GM19023 (cell line): Measurements from ENCODE around the gene GPER1.

Experiments used
- ATAC-seq: cut with Tn5 transposase; IDR thresholded peaks from one replicate; pipeline ENCODE4 v1.9.1; 2021; ENCODE audit warnings: mild to moderate bottlenecking, moderate library complexity; ENCODE audit not compliant: unreplicated experiment

GPER1 gene

GRCh38 chr7:1053816-1054370, 34.0 kb upstream of the GPER1 start:
- no peak for ATAC-seq

DNA sequence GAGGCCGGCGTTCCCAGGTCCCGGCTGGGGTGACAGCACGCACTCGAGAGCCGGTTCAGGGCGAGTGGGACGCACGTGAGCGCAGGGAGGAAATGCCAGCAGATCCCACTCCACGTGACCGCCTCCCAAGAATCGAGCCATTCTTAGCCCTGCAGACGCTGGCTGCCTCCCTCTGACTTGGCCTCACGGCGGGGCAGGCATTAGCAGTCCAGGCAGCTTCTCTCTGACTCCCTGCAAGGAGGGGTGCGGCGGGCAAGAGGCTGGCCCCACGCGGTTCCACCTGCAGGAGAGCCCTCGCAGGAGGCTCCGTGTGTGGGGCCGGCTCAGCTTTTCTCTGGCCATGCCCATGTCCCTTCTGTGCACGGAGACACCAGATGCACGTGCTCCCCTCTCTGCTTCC, 33.5 kb upstream of the GPER1 start:
- ATAC-seq, result no peak

DNA sequence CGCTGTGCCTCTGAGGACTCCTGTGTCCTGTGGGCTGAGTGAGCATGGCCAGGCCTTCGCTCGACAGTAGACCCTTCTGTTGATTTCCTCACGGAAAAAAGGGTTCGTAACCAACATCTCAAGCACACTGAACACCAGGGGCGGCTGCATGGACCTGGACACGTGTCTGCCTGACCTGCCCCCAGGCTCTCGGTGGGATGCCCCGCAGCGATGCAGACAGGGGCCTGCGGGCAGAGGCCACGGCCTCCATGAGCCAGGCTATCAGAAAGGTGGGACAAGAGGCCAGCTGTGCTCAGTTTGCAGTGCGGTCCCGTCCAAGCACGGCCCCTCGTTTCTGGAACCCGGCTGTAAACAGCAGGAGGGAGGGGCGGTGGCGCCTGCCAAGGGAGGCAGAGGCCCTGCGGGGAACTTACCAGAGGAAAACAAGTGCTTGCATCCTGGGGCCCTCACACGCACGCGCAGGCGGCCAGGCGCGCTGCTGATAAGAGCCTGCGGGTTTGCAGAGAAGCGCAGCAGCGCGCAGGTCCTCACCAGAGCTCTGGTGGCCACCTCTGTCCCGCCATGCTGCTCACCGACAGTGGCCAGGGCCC, 33.0 kb upstream of the GPER1 start:
- ATAC-seq, result no peak

DNA sequence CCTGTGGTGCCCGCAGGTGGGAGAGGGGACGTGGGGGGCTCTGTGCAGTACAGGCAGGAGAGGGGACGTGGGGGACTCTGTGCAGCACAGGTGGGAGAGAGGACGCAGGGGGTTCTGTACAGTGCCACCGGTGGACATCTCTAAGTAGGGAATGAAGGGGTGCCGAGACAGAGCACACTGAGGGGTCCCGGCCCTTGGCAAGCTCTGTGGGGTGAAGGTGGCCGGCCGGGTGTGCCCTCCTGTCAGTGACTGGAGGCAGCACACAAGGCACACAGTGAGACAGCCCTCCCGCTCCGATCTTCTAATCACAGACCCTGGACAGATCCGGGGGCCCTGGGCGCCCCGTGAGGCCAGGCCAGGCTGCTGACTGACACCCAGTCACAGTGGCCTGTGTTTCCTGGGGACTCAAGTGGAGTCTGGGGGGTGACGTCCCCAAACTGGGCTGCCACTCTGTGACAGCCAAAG, 32.4 kb upstream of the GPER1 start:
- ATAC-seq, result no peak

DNA sequence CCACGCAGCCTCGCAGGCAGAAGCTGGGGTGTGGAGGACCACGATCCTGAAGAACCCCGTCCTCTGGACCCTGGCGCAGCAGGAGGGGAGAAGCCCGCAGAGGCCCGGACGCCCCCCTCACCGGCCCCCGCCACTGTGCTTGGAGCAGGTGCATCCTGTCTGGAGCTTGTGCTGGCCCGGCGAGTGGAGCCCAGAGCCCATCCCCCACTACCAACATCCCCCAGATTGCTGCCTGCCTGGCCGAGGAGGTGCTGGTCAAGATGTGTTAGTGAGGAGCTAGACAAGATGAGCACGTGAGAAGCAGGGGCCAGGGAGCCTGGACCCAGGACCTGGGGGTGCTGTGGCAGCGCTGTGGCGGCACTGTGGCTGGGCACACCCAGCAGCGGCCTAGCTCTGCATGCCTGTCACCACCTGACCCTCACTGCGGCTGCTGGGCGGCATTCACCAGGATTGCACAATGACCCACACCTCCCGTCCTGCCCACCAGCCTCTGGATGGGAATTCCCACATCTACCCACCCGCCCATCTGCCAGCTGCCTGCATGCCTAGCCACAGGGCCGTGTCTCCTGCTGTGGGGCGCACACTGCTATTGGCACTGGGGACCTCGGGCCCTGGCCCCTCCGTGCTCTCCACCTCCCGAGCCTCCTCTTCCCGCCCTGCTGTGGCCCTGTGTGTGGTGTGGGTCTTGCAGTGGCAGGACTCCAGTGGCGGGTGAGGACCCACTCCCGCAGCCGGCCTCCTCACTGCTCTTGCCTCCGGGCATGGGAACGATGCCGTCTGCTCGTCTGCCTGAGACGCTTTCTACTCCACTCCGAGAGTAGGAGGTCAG, 31.7 kb upstream of the GPER1 start:
- no peak for ATAC-seq

GRCh38 chr7:1056785-1057410, 31.0 kb upstream of the GPER1 start:
- no peak for ATAC-seq

DNA sequence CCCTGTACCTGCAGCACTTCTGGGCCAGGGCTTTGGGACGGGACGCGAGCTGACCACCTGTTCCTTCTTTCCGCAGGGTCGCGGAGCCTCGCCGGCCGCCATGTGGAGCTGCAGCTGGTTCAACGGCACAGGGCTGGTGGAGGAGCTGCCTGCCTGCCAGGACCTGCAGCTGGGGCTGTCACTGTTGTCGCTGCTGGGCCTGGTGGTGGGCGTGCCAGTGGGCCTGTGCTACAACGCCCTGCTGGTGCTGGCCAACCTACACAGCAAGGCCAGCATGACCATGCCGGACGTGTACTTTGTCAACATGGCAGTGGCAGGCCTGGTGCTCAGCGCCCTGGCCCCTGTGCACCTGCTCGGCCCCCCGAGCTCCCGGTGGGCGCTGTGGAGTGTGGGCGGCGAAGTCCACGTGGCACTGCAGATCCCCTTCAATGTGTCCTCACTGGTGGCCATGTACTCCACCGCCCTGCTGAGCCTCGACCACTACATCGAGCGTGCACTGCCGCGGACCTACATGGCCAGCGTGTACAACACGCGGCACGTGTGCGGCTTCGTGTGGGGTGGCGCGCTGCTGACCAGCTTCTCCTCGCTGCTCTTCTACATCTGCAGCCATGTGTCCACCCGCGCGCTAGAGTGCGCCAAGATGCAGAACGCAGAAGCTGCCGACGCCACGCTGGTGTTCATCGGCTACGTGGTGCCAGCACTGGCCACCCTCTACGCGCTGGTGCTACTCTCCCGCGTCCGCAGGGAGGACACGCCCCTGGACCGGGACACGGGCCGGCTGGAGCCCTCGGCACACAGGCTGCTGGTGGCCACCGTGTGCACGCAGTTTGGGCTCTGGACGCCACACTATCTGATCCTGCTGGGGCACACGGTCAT, 30.3 kb upstream of the GPER1 start:
- ATAC-seq, result no peak

- no peak for ATAC-seq
These were observed 29.6 kb upstream of the GPER1 start for GRCh38 chr7:1058311-1058710.

- no peak for ATAC-seq
These were observed 29.1 kb upstream of the GPER1 start for GRCh38 chr7:1058821-1059199.

GRCh38 chr7:1059200-1060091, 28.5 kb upstream of the GPER1 start:
- no peak for ATAC-seq

- no peak for ATAC-seq
These were observed 27.4 kb upstream of the GPER1 start for GRCh38 chr7:1060315-1061072.

GRCh38 chr7:1061180-1061579, 26.7 kb upstream of the GPER1 start:
- no peak for ATAC-seq

DNA sequence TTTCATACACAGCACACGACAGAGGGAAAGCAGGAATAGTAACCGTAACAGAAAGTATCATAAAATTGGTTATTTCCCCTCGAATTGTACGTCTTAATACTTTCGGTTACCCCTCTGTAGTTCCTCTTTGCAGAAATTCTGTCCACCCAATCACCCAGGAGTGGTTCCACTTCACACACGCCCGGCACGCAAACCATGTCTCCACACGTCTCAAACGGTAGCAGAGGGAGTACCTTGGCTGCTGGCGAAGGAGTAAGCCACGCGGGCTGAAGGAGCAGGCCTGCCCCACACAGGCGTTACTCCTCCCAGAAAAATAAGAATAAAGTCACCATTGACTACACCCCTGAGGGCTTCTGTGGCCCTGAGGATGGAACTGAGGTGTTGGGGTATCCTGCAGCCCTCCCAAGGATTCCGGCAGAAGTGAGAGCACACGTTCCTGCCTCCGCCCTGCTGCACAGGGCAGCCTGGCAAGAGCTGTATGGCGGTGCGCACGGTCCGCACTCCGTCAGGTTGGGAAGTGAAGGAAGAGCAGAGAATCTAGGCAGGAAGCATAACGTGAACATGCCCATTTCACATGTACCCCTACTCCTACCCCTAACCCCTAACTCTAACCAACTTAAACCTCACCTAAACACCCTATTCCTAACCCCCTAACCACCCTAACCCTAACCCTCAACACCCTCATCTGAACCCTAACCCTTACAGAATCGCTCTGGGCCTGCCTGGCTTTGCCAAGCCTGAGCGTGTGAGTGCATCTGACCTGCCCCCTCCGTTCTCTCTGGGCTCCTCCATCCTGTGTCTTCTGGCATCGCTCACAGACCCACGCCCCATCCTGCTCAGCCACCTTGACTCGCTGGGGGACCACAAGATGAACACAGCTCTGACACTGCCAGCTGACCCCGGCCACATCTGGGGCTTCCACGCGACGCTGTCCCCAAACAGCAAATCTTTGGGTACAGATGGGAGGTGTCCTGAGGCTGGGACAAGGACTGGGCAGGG, 25.3 kb upstream of the GPER1 start:
- peak; percentile 64 for ATAC-seq

GRCh38 chr7:1063361-1063760, 24.6 kb upstream of the GPER1 start:
- no peak for ATAC-seq

GRCh38 chr7:1064581-1064980, 23.3 kb upstream of the GPER1 start:
- no peak for ATAC-seq

GRCh38 chr7:1065263-1065584, 22.7 kb upstream of the GPER1 start:
- no peak for ATAC-seq

GRCh38 chr7:1065585-1066241, 22.2 kb upstream of the GPER1 start:
- ATAC-seq, result peak; percentile 61

GRCh38 chr7:1066242-1066588, 21.7 kb upstream of the GPER1 start:
- ATAC-seq, result no peak
